HG03045 (cell line): ENCODE results near the gene RNF215.
"Not testable (repeated sequence)": the region's sequence is repeated elsewhere in the genome, so short reads cannot be mapped to it uniquely, and the experiment has no call there.

Experiments
- ATAC-seq: cut with Tn5 transposase; IDR thresholded peaks from one replicate; pipeline ENCODE4 v1.9.1; 2021; ENCODE audit warnings: mild to moderate bottlenecking, moderate library complexity; ENCODE audit not compliant: unreplicated experiment

Gene RNF215

DNA sequence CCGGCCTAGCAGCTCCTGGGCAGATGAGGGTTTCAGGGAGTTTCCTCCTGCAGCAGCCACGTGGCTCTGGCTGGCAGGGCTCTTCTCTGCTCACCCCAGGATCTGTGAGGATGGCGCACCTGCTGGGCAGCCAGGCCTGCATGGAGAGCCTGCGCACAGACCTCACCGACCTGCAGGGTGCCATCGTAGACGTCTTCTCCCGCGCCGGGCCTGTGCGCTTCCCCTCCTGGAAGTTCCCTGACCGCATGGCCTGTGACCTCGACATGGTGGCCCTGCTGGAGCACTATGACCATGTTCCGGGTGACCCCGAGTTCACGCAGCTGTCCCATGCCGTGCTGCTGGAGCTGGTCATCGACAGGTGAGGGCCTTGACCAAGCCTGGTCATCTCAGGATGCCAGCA is 21.3 kb downstream of the RNF215 start:
- ATAC-seq, result no peak

DNA sequence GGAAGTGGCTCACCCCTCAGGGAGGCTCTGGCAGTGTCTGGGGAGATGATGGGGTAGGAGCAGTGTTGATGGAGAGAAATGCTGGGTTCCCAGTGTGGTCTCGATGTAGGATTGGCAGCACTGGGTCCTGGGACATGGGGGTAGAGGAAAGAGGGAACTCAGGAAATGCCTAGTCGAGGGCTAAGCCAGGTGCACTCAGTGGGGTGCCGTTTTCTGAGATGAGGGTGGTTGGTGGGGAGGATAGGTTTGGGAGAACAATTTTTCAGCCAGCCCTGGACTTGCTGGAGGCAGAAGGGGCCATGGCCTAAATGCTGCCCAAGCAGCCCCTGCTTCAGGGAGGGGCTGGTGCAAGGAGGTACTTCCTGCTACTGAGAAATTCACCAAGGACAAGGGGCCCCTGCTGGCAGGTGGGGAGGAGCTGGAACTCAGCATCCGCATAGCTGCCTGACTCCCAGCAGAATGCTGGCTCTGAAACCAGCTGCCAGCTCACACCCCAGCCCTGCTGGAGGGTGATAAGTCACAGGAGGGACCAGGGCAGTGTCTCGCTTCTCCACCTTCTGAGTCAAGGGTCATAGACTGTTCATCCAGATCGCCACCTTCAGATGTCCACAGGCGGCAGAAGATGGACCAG is 24.4 kb downstream of the RNF215 start:
- ATAC-seq, result no peak

DNA sequence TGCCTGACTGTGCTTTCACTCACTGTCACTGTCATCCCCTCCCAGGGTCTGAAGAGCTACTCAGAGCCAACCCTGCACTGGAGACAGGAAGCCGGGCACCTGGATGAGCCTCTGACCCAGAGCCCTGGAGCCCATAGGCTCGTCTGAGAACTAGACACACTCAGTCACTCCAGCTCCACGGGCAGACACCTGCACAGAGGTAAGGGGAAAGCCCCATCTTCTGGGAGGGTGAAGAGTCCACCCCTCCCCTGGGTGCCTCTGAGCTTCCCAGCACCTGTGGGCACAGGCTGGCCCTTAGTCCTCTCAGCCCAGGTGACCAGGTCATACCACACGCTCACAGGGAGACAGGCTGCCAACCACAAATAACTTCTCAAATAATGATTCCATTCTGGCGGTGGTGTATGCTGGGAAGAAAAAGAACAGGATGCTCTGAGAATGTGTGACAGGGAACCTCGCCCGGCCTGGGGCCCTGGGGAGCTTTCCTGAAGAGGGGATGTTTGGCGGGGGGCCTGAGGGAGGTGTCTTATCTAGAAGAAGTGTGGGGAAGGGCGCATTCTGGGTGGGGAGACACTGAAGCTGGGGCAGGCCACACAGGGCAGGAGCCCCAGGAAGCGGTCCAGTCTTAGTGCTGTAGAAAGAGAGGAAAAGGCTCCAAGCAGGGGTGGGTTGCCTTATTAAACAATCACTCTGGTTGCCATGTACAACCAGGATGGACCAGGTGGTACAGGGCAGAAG is 25.1 kb downstream of the RNF215 start:
- ATAC-seq, result no peak

DNA sequence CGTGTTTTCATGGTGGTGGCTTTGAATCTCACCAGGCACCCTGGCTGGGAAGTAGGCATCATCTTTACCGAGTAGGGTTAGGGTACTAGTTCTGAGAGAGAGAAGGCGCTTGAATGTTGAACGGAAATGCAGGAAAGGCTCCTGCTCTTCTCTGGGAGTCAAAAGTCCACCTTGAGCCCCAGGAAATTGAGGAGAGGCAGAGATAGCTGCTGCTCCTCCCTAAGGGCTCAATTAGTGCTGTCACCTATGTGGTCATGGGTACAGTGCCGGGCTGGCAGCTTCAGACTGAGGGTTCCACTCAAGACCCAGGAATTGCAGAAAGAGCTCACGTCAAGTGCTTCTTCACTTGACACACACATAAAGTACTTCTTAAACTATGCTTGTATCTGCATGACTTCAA is 28.7 kb downstream of the RNF215 start:
- ATAC-seq, result no peak

DNA sequence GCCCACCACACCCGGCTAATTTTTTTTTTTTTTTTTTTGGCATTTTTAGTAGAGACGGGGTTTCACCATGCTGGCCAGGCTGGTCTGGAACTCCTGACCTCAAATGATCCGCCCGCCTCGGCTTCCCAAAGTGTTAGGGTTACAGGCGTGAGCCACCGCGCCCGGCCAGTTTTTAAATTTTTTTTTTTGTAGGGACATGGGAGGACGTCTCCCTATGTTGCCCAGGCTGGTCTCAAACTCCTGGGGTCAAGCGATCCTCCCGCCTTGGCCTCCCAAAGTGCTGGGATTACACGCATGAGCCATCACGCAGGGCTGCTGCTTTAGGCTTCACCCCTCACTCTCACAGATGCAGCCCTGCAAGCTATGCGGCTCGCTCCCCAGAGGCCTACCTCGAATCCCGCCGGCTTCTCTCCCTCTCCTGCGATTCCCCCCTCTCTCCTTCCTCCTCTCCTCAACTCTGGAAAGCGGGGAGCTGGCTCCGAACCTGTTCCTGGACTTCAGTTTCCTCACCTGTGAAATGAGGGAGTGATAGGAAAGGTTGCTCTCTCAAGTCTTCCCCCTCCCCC is 29.5 kb downstream of the RNF215 start:
- ATAC-seq, result no peak

DNA sequence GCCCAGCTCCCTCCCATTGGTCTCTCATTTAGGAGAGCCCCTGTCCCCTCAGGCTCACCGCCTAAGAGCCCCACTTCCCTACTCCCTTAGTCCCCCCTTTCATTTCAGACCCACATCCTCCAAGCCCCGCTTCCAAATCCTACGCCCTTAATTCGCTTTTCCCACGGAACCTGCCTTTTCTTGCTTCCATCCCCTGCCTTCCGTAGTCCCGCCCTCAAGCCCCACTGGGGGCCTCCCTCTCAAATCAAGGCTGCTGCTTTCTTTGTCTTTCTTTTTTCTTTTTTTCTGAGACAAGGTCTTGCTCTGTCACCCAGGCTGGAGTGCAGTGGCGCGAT is 30.0 kb downstream of the RNF215 start:
- ATAC-seq, result no peak

DNA sequence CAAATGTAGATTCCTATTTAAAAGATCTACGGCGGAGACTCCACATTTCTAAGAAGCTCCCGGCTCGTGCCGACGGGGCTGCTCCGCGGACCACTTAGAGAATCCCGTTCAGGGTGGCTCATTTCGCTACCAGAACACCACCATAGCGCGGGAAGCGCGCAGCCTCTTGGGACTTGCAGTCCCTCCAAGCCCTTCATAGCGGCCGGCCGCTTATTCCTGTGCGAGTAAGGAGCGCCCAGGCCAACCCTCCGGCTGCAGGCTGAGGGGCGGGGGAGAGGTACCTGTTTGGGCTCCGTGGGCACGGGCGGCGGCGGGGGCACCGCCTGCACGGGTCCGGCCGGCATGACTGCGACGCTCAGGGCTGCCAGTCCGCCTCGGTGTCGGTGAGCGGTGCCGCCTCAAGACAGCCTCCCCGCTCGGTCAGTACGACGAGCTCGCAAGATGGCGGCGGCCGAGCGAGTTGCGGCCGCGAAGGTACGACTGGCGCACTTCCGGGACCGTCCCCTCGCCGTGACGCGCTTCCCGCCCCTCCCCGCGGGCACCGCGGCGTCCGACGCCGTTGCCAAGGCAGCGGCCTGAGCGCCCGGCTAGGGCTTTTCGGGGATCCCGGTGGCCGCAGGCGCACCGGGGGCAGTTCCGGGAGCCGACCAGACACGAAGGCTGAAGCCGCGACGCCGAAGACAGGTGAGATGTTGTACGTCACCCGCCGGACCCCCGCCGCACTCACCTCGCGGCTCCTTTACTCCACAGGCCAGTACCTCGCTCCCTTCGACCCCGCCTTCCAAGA is 30.6 kb downstream of the RNF215 start, which contains the start of the genes CCDC157 and SF3A1:
CCDC157 (plus strand) TSS at position 559 of the 787 bp plus-strand sequence. CDS start 8,994 bp downstream, outside the sequence.
SF3A1 (minus strand) TSS at position 446 of the 787 bp plus-strand sequence; CDS start at position 344, 102 bp downstream.
- peak; percentile 91 for ATAC-seq

DNA sequence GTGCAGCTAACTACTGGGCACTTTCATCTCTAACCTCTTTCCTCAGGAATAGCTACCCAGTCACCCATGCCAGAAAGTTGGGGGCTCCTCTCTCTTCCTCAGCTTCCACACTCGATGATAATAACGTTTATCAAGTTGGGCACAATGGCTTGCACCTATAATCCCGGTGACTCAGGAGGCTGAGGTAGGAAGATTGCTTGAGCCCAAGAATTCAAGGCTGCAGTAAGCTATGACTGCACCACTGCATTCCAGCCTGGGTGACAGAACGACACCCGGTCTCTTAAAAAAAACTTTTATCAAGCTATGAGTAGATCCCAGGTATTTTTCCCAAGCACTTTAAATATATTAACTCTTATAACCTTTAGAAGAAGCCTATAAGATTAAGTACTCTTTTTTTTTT is 32.6 kb downstream of the RNF215 start:
- ATAC-seq, result no peak

DNA sequence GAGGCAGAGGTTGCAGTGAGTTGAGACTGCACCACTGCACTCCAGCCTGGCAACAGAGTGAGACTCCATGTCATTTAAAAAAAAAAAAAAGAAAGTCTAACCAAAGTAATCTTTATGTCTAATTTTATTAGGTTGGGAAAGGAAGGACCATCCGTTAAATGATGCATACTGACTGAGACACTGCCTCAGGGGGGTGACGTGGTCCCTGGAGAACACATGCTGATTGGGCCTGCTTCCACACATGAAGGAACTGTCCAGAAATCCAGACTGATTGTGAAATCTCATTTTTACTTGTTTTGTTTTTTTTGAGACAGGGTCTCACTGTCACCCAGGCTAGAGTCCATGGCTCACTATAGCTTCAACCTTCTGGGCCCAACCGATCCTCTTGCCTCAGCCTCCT is 36.0 kb downstream of the RNF215 start:
- no peak for ATAC-seq

DNA sequence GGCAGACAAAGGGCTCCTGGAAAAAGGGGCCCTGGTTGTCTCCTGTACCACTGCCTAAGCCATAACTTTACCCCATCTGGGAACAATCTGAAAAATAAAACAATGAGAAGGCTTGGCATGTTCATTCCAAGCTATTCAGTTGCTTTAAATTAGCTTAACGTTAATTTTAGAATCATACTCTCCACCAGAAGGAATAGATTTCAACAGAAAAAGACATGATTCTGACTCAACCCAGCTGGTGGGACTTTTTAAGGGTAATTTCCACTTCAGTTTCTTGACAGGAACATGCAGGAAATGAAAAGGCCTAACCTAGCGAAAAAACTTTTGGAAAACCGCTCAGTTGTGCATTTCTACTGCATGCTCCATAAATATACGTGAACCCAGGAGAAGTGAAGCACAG is 38.4 kb downstream of the RNF215 start:
- no peak for ATAC-seq

DNA sequence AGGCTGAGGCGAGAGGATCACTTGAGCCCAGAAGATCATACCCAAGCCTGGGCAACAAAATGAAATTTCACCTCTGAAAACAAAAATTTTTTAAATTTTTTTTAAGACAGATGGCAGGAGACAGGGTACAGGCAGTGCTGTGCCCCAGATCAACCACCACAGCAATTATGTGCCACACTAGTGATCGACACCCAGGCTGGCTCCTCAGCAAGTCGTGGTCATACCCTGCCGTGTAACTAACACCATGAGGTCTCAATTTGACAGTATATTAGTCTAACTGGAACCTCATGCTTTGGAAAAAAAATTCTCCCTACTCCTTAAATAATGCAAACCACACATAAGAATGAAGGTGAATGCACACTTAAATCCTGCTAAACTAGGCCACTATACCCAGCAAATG is 38.8 kb downstream of the RNF215 start:
- ATAC-seq, result no peak

DNA sequence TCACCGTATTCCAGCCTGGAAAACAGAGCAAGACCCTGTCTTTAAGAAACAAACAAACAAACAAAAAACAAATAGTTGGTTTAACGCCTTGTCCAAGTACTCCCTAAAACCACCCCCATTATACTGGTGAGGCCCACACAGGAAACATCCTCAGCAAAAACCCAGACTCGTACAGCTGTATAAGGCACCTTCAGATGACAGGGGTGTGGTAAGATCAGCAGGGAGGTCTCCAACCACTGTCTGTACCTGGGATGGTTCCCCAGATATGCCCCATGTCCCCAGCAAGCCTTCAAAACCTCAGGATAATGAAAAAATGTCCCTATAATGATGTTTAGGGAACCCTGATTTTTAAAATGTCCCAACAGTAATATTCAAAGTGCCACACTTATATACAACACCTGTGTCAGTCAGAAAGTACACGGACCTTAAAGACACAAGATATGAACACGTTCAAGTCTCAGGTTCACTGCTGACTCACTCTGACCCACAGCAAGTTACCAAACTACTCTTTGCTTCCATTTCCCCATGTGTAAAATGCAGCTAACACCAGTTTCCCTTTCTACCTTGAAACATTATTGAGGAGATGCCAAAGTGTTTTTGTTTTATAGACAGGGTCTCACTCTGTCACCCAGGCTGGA is 39.8 kb downstream of the RNF215 start:
- no peak for ATAC-seq

DNA sequence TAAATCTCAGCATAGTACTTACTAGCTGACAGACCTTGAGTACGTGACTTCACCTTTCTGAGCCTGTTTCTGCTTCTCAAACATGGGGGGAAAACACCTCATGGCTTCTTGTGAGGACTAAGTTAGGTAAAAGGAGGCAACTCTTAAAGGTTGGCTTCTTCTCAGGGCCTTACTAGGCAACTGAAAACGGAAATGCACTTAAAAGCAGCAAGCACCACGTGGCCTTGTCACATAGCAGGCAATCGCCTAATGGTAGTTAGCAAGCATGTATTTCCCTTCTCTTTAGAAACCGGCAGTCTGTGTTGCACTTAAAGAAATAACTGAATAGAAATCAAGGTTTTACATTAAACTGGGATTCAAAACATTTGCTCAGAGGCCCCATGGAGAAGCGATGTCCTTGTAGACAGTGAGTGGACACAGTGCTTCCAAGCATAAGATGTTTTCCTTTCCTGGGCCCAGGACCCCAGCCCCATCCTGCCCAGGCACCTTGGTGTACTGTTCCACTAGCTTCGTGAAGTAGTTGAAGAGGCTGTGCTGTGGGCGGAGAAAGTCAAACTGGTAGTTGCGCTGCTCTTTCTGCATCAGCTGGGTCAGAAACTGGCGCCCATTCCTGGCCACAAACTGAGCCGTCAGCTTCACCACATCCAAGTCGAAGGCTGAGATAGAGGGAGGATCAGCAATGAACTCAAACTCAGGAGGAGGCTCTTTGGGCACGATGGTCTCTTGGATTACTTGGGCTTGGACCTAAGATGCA is 42.6 kb downstream of the RNF215 start:
- no peak for ATAC-seq

DNA sequence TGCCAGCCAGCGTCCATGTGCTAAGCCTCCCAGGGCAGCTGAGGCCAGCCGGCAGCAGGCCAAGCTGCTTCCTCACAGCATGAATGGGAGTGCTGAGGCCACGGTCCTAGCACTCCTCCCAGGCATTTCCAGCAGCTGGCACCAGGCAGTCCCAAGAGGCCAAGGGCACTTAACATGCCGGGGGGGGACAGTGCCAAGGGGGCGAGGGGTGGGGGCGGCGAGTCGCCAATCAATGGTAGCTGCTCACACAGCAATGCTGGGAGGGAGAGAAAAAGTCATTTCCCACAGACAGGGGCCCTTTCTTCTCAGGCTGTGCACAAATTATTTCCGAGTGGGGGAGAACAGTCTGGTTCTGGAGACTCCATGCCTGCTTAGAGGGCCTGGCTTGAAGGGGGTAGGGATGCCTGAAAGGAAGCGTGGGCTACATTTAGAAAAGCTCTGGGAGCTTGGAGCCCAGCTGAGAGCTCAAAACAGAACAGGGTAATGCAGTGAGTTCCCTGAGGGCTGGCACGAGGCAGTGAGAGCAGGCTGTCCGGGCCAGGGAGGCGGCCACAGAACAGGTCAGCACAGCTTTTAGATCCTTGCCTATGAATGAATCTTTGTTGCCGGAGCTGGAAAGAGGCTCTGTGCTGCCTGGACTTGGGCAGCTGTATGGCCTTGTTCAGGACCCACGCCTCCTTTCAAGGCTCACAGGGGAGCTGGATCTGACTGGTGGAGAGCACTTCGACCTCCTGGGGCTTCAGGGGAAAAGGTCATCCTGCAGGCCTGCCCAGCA is 46.1 kb downstream of the RNF215 start:
- no peak for ATAC-seq

DNA sequence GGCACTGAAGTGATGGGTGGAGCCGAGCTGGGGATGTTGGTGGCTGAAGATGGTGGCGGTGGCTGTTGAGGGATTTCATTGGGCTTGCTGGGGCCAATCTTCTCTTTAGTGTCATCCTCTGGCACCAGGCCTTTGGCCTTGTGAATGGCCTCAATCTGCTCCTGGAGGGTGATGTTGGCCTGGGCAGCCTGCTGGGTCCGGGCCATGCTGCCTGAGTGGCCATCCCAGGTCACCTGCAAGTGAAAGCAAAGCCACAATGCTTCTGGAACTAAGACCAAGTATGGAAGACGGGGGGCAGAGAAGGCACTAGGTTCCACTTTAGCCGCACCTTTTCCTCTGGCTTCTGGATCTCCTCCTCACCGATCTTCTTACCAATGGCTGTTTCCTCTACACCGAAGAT is 48.4 kb downstream of the RNF215 start:
- ATAC-seq, result no peak

DNA sequence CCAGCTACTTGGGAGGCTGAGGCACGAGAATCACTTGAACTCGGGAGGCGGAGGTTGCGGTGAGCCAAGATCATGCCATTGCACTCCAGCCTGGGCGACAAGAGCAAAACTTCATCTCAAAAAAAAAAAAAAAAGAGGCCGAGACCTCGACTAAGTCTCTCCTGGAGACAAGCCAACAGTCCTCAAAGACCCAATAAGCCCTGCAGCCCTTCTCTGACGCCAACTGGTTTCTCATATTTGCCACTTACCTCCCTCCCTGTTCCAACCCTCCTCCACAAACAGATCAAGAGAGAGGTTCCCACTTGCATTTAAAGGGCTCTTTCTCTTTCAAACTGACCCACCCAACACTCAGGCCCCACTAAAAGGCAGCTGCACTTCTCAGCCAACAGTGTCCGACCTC is 48.9 kb downstream of the RNF215 start:
- not testable (repeated sequence) for ATAC-seq

DNA sequence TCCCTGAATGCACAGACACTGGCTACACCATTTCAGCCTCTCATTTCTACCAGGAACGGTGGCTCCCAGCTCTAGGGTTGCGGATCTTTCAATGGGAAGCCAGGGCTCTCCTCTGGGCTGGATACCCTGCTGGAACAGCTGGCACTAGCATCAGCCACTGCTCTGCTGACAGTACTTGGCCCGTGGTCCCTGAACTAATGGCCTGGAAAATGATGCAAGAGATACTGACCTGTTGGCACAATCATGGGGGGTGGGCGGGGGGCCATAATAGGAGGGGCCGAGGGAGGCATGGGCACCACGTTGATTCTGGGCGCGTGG is 49.8 kb downstream of the RNF215 start:
- ATAC-seq, result no peak

DNA sequence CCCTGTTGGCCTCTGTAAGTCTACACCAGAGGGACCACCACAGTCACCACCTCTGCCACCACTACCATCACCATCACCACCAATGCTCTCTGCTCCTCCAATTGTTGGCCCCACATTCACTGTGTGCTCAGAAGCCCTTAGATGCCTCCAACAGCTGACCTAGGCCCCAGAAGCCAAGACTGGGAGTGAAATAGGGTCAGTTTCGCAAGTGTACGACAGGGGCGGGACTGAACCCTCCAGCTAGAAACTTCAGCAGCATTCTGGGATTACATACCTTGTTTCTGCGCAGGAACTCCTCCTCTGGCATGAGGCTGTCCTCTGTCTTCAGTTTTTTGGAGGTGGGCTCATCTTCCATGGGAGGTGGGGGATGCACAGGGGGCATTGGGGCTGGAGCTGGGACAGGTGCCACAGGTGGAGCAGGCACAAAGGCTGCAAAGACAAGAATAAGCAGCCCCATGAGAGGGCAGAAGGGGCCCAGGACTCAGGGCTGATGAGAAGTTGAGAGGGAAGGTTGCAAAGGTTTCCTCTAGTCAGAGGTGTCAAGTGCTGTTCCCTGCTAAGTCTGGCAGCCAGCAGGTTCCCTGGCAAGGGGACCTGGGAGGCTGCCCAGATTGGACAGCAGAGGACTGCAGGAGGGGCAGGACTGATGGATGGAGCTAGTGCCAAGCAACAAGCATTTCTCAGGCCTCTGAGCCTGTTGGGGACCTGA is 50.3 kb downstream of the RNF215 start:
- no peak for ATAC-seq

DNA sequence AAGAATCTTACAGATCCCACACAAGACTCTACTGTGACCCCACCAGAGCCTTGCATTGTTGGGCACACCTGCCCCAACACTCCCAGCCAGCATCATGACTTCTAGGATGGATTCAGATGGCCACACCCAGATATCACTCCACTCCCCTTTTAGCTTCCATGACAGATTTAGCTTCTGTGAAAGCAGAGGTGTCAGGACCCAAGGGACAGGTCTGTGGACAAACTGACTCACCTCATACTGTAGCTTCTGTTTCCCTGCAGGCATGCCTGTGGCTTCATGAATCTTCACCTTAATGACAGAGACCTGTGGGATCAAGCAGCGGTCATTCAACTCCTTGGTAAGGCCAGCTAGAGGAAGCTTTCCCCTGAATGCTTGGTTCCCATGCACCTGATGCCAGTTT is 52.0 kb downstream of the RNF215 start:
- no peak for ATAC-seq
